HG03571 (cell line): Measurements from ENCODE around the gene EPB41.

Source experiments
- ATAC-seq: cut with Tn5 transposase; IDR thresholded peaks from one replicate; pipeline ENCODE4 v1.9.1; 2021; ENCODE audit not compliant: unreplicated experiment

The EPB41 gene

GRCh38 chr1:28973596-28974421 is 59.4 kb downstream of the EPB41 start:
- ATAC-seq, result no peak

GRCh38 chr1:28974432-28974831 is 60.1 kb downstream of the EPB41 start:
- ATAC-seq, result no peak

GRCh38 chr1:28976248-28976647 is 61.9 kb downstream of the EPB41 start:
- ATAC-seq, result no peak

GRCh38 chr1:28981210-28981609 is 66.8 kb downstream of the EPB41 start:
- no peak for ATAC-seq

- no peak for ATAC-seq
Observed at GRCh38 chr1:28982198-28982597, 67.8 kb downstream of the EPB41 start.

- ATAC-seq, result no peak
Observed at GRCh38 chr1:28983091-28983490, 68.7 kb downstream of the EPB41 start.

- no peak for ATAC-seq
Observed at GRCh38 chr1:28983509-28984310, 69.3 kb downstream of the EPB41 start.

GRCh38 chr1:28984311-28984684 is 69.9 kb downstream of the EPB41 start:
- no peak for ATAC-seq

GRCh38 chr1:28985427-28985826 is 71.1 kb downstream of the EPB41 start:
- ATAC-seq, result no peak

GRCh38 chr1:28986306-28986910 is 72.0 kb downstream of the EPB41 start:
- ATAC-seq, result no peak

- no peak for ATAC-seq
Observed at GRCh38 chr1:29002792-29003191, 88.4 kb downstream of the EPB41 start.

GRCh38 chr1:29004288-29004687 is 89.9 kb downstream of the EPB41 start:
- ATAC-seq, result no peak

GRCh38 chr1:29004798-29005197 is 90.4 kb downstream of the EPB41 start:
- ATAC-seq, result no peak

- ATAC-seq, result no peak
Observed at GRCh38 chr1:29011775-29012174, 97.4 kb downstream of the EPB41 start.

- ATAC-seq, result no peak
Observed at GRCh38 chr1:29017235-29017634, 102.9 kb downstream of the EPB41 start.

- no peak for ATAC-seq
Observed at GRCh38 chr1:29017975-29018712, 103.8 kb downstream of the EPB41 start.

GRCh38 chr1:29022620-29023019 is 108.3 kb downstream of the EPB41 start:
- ATAC-seq, result no peak

GRCh38 chr1:29029667-29030066 is 115.3 kb downstream of the EPB41 start:
- ATAC-seq, result no peak

GRCh38 chr1:29032841-29033240 is 118.5 kb downstream of the EPB41 start:
- no peak for ATAC-seq

GRCh38 chr1:29033829-29034466 is 119.6 kb downstream of the EPB41 start:
- ATAC-seq, result no peak
